Neuron (in vitro differentiated cells): ENCODE data around the gene WDPCP.
"Not testable (repeated sequence)": the region's sequence is repeated elsewhere in the genome, so short reads cannot be mapped to it uniquely, and the experiment has no call there.

Experiments
- H2AFZ ChIP-seq: one replicate; pipeline ENCODE4 v1.6.1; 2013; ENCODE audit warnings: low read depth, mild to moderate bottlenecking, inconsistent platforms, low read length, moderate library complexity
- H3K27me3 ChIP-seq: one replicate; pipeline ENCODE4 v1.6.1; 2013; ENCODE audit warnings: low read length; ENCODE audit not compliant: insufficient read depth
- H3K36me3 ChIP-seq: one replicate; pipeline ENCODE4 v1.6.1; 2013; ENCODE audit warnings: low read length; ENCODE audit not compliant: insufficient read depth
- H3K4me1 ChIP-seq: one replicate; pipeline ENCODE4 v1.6.1; 2013; ENCODE audit warnings: low read length; ENCODE audit not compliant: insufficient read depth
- H3K4me3 ChIP-seq: 2 replicates; pipeline ENCODE4 v1.5.1; 2013; ENCODE audit warnings: mild to moderate bottlenecking, low read length, moderate library complexity
- H3K9me3 ChIP-seq: one replicate; pipeline ENCODE4 v1.6.1; 2013; ENCODE audit warnings: low read length

WDPCP gene

DNA sequence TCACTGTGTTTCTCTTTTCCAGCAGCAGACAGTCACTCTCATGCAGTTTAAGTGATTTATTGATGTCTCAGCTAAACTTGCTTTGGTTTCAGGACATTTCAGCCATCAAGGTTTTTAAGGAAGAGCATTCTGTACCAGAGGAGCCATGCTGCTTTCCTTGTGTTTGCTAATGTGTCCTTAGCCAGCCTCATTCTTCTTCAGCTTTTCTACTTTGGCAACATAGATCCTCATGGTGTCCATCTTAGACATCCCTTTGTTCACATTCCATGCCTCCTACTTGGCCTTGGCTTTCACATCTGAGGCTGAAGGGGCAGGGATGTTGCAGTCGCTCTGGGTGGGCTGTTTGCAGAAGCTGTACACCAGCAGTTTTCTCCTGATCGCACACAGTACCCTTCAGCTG is 469.5 kb downstream of the WDPCP start:
- Histone ChIP-seq H3K36me3 (no peaks in the 10 kb centered on the region), H3K9me3 (no peaks in the 10 kb centered on the region), H3K27me3 (no peaks in the 10 kb centered on the region), H2AFZ (no peak overlapping the region), H3K4me3 (no peak overlapping the region), H3K4me1 (no peaks in the 10 kb centered on the region)

DNA sequence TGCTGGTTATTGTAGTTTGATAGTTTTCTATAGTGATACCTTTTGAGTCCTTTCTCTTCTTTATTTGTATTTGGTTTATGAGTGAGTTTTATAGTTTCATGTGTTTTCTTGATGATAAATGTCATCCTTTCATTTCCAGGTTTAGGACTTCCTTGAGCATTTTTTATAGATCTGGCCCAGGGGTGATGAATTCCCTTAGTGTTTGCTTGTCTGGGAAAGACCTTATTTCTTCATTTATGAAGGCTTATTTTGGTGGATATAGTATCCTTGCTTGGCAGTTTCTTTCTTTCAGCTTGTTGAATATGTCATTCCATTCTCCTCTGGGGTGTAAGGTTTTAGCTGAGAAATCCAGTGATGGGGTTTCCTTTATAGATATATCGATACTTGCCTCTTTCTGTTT is 483.8 kb downstream of the WDPCP start:
- Histone ChIP-seq H3K4me3 (no peak overlapping the region), H2AFZ (no peak overlapping the region), H3K9me3 (no peaks in the 10 kb centered on the region), H3K36me3 (no peaks in the 10 kb centered on the region), H3K4me1 (no peaks in the 10 kb centered on the region), H3K27me3 (no peaks in the 10 kb centered on the region)

DNA sequence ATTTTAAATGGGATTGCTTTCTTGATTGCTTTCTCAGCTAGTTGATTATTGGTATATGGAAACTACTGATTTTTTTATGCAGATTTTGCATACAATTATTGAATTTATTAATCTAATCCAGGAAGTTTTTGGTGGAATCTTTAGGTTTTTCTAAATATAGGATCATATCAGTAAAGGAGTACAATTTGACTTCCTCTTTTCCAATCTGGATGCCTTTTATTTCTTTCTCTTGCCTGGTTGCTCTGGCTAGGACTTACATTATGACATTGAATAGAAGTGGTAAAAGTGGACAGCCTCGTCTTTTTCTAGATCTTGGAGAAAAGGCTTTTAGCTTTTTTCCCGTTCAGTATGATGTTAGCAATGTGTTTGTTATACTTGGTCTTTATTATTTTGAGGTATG is 486.3 kb downstream of the WDPCP start:
- no peak overlapping the region for H2AFZ ChIP-seq
- no peaks in the 10 kb centered on the region for H3K27me3 ChIP-seq
- no peak overlapping the region for H3K4me3 ChIP-seq
- H3K9me3 ChIP-seq = no peaks in the 10 kb centered on the region
- H3K4me1 ChIP-seq = no peaks in the 10 kb centered on the region
- H3K36me3 ChIP-seq = no peaks in the 10 kb centered on the region

DNA sequence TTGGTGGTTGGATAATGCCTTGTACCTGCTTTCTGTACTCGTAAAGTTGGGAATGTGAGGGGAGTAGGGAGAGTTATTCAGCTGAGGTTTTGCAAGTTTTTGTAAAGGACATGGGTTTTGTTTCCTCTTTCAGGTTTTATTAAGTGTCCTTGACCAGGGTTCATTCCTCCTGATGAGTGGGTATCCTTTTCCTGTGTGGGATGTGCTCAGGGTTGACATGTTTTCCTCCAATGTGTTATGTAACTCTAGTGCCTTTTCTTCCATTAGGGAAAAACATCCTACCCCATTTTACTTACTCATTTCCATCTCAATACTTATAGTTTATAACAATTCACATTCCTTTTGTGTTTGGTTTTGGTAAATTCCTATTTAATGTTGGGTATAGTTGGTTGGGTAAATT is 489.2 kb downstream of the WDPCP start:
- Histone ChIP-seq H3K4me3 (no peak overlapping the region), H3K36me3 (no peaks in the 10 kb centered on the region), H3K4me1 (no peaks in the 10 kb centered on the region), H3K27me3 (no peaks in the 10 kb centered on the region), H3K9me3 (no peaks in the 10 kb centered on the region), H2AFZ (no peak overlapping the region)

DNA sequence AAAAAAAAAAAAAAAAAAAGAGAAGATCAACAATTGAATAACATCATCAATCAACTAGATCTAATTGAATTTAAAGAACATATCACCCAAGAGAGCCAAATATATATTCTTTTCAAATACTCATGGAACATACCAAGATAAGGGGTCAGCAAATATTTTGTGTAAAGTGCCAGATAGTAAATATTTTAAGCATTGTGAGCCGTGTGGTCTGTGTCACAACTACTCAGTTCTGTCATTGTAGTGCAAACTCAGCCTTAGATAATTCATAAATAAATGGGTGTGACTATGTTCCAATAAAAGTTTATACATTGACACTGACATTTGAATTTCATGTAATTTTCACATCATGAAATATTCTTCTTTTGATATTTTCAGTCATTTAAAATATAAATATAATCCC is 491.8 kb downstream of the WDPCP start:
- Histone ChIP-seq H2AFZ (no peak overlapping the region), H3K27me3 (no peaks in the 10 kb centered on the region), H3K4me1 (no peaks in the 10 kb centered on the region), H3K9me3 (no peaks in the 10 kb centered on the region), H3K4me3 (no peak overlapping the region), H3K36me3 (no peaks in the 10 kb centered on the region)

DNA sequence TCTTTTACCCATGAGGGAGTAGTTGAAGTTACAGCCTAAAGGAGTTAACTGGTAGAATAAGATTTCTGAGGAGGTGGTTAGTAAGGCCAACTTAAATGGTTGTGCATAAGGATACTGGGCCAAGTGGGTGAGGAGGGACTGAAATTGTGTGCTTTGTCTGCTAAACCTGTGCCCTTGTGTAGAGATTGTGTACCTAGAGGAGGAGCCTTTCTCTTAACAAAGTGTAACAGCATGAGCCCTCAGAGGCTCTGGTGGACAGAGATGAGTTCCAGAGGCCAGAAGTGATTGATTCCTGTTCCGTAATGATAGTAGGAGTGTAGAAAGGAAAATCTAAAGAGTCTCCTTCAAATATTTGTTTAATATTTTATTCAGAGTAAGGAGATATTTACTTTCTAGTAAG is 494.8 kb downstream of the WDPCP start:
- no peaks in the 10 kb centered on the region for H3K4me1 ChIP-seq
- no peak overlapping the region for H2AFZ ChIP-seq
- no peaks in the 10 kb centered on the region for H3K9me3 ChIP-seq
- no peaks in the 10 kb centered on the region for H3K27me3 ChIP-seq
- H3K36me3 ChIP-seq = no peaks in the 10 kb centered on the region
- no peak overlapping the region for H3K4me3 ChIP-seq

DNA sequence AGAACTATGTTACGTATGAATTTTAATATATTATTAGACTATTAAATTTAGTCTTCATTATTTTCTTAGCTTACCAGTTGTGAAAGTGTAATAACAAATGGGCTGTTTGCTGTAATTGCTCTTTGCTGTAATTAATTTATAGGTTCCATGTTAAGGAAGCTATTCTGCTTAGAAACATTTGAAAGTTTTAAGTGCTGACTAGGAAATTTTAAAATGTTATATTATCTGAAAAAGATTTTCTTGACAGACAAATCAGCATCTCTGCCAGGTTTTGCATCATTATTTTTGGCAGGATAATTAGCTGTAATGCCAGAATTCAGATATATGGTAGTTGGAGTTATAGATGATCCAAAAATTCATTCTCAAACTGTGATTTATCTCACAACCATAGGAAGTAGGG is 495.4 kb downstream of the WDPCP start:
- Histone ChIP-seq H3K4me1 (no peaks in the 10 kb centered on the region), H3K27me3 (no peaks in the 10 kb centered on the region), H3K4me3 (no peak overlapping the region), H3K36me3 (no peaks in the 10 kb centered on the region), H3K9me3 (no peaks in the 10 kb centered on the region), H2AFZ (no peak overlapping the region)

DNA sequence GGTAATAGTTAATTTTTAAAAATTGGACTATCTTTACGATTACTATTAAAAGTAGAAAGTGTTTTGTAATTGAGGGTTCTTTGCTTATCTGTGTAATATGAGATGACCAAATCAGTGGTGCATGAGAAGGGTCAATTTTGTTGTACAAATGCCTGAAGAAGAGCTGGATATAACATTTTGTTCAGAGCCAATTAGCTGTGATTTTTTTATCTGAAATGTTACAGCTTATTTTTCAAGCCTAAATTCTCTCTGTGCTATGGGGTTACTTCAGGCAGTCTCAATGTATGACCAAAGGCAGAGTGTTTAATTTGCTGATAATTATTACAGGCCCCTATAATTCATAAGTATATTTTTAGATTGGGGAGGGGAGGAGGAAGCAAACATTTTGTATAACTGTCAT is 495.9 kb downstream of the WDPCP start:
- Histone ChIP-seq H3K4me1 (no peaks in the 10 kb centered on the region), H3K9me3 (no peaks in the 10 kb centered on the region), H2AFZ (no peak overlapping the region), H3K36me3 (no peaks in the 10 kb centered on the region), H3K27me3 (no peaks in the 10 kb centered on the region), H3K4me3 (no peak overlapping the region)

DNA sequence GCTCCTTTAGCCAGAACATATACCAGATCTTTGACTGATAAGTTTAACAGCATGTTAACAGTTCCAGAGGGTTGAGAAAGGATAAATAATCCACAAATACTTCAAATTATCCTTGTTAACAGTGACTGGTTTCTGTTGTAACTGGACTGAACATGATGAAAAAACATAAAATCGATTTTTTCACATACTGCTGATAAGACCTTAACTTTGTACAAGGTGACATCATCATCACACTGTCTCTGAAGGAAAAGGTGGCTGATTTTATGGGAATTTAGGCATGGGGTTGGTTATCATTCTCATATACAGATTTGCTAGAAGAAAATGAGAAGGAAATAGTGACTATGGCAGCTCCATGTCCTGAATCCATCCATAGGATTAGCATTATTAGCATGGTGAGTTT is 501.6 kb downstream of the WDPCP start:
- H3K4me3 ChIP-seq = no peak overlapping the region
- H3K4me1 ChIP-seq = no peaks in the 10 kb centered on the region
- no peaks in the 10 kb centered on the region for H3K36me3 ChIP-seq
- no peaks in the 10 kb centered on the region for H3K9me3 ChIP-seq
- no peak overlapping the region for H2AFZ ChIP-seq
- H3K27me3 ChIP-seq = no peaks in the 10 kb centered on the region

DNA sequence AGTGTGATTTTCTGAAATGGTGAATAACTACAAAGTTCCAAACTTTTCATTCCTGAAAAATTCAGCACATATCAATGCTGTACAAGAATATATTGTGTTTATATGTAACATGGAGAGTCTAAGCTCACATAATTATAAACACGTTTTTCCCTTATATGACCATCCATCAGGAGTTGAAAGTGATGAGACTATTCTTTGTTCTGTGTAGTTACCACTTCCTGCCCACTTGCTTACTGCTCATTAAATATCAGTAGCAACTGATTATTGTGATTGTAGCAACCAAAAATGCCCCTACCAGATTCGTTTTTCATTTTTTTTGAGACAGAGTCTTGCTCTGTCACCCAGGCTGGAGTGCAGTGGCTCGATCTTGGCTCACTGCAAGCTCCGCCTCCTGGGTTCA is 506.9 kb downstream of the WDPCP start:
- no peaks in the 10 kb centered on the region for H3K27me3 ChIP-seq
- H3K4me3 ChIP-seq = no peak overlapping the region
- no peaks in the 10 kb centered on the region for H3K9me3 ChIP-seq
- H3K4me1 ChIP-seq = no peaks in the 10 kb centered on the region
- H2AFZ ChIP-seq = no peak overlapping the region
- no peaks in the 10 kb centered on the region for H3K36me3 ChIP-seq

DNA sequence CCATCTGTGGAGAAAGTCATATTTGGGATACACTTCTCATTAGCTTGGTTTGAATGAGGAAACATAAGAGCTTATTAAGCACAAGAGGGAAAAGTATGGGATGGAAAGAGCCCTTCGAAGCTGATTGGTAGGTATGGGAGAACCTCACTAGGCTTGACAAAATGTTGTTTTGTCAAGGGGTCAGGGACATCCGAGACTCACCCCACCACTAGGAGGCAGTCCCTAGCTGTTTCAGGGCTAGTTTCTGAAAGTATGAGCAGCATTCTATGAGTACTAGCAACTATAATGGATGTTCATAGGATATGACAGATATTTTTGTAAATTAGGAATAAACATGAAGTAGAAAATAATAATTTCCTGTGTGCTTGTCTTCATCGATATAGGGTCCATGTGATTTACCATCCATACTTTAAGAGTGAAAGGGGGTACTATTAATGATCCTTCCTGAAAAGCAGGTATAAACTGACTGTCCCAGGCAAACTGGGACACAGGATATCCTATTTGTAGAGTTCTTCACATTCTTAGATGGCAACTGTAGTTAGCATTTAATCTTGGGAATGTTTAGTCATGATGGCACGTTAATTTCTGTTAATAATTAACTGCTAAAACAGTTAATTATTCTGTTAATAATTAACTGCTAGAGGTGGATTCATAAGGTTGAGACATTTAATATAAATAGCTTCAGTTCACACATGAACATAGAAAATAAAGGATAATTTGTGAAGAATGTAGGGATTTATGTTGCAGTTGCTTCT is 509.2 kb downstream of the WDPCP start:
- H2AFZ ChIP-seq = no peak overlapping the region
- H3K27me3 ChIP-seq = no peaks in the 10 kb centered on the region
- H3K4me1 ChIP-seq = no peaks in the 10 kb centered on the region
- H3K4me3 ChIP-seq = no peak overlapping the region
- no peaks in the 10 kb centered on the region for H3K36me3 ChIP-seq
- H3K9me3 ChIP-seq = no peaks in the 10 kb centered on the region

DNA sequence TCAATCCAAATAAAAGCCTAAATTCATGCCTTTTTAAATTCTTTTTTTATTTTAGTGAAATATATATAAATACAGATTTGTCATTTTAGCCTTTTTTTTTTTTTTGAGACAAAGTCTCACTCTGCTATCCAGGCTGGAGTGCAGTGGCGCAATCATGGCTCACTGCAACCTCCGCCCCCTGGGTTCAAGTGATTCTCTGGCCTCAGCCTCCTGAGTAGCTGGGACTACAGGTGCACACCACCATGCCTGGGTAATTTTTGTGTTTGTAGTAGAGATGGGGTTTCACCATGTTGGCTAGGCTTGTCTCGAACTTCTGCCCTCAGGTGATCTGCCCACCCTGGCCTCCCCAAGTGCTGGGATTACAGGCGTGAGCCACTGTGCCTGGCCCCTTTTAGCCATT is 513.9 kb downstream of the WDPCP start:
- not testable (repeated sequence) for H3K4me1 ChIP-seq, H3K9me3 ChIP-seq, H2AFZ ChIP-seq, H3K27me3 ChIP-seq, H3K36me3 ChIP-seq, H3K4me3 ChIP-seq

DNA sequence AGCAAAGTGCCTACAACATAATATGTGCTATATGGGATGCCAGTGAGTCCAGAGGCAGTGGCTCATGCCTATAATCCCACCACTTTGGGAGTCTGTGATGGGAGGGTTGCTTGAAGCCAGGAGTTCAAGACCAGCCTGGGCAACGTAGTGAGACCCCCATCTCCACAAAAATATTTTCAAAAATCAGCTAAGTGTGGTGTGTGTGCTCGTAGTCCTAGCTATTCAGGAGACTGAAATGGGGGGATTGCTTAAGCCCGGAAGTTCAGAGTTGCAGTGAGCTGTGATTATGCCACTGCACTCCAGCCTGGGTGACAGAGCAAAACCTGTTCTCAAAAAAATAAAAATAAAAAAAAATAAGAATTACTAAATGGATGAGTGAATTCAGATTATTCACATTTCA is 514.3 kb downstream of the WDPCP start:
- no peak overlapping the region for H2AFZ ChIP-seq
- H3K36me3 ChIP-seq = no peaks in the 10 kb centered on the region
- H3K9me3 ChIP-seq = no peaks in the 10 kb centered on the region
- H3K4me3 ChIP-seq = no peak overlapping the region
- no peaks in the 10 kb centered on the region for H3K4me1 ChIP-seq
- no peaks in the 10 kb centered on the region for H3K27me3 ChIP-seq

DNA sequence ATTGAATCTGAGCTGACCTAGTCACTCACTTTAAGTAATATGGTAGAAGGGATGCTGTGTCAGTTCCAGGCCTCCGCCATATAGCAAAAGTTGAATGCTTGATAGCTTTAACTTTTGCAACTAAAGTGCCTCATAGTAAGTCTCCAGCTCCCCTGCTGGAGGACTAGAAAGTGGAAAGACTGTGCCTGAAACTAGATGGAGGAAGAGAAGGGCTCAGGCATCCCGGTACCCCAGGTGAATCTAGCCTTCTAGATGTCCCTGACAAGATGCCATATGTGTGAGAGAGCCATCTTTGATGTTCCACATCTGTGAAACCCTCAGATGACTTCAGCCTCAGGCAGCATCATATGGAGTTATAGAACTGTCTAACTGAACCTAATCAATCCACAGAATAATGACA is 516.6 kb downstream of the WDPCP start:
- Histone ChIP-seq H3K27me3 (peaks cover 4% of the 10 kb centered on the region), H2AFZ (no peak overlapping the region), H3K4me3 (no peak overlapping the region), H3K4me1 (no peaks in the 10 kb centered on the region), H3K9me3 (no peaks in the 10 kb centered on the region), H3K36me3 (no peaks in the 10 kb centered on the region)
